PC-3 (cell line): ENCODE data around the gene STARD7. TPM values are rescaled to one million over a fixed set of nuclear protein-coding genes. Genes with fewer than 3 reads are reported as not detected.

ENCODE experiments used
- ATAC-seq: fragments of 200-7000 bp; cut with Tn5 transposase; 2 replicates; pipeline ENCODE4 v1.9.1; 2020; ENCODE audit warnings: mild to moderate bottlenecking, moderate library complexity
- BruUV-seq: library from RNA; stranded (reverse); fragments of 400-500 nt; replicated peaks from 2 replicates; lab custom pipeline; 2021; lab: Mats Ljungman, UMichigan
- CTCF ChIA-PET: fragments of 300-600 bp; sonication (Branson Sonifier 250); formaldehyde crosslinking; loops from one replicate; lab custom pipeline; 2022; ENCODE audit warnings: antibody characterized with exemption; lab: Charles Lee
- POLR2A ChIA-PET: fragments of 300-600 bp; sonication (Branson Sonifier 250); formaldehyde crosslinking; loops from one replicate; lab custom pipeline; 2022; ENCODE audit warnings: antibody characterized with exemption; ENCODE audit not compliant: unreplicated experiment; lab: Charles Lee
- DNase-seq: peaks from one replicate; pipeline ENCODE4 v3.0.0-alpha.2; 2015
- H2AFZ ChIP-seq: fragments of 300-600 bp; sonication (generic); 2 replicates; pipeline ENCODE4 v1.6.0; 2016; ENCODE audit warnings: antibody characterized with exemption, low read length
- H3F3A ChIP-seq: fragments of 300-600 bp; sonication (generic); one replicate; pipeline ENCODE4 v1.6.0; 2017; ENCODE audit warnings: antibody characterized with exemption, low read length, control low read depth, mild to moderate bottlenecking; ENCODE audit not compliant: unreplicated experiment
- H3K27ac ChIP-seq: fragments of 300-600 bp; sonication (generic); 2 replicates; pipeline ENCODE4 v1.5.1; 2016; ENCODE audit warnings: mild to moderate bottlenecking, low read length
- H3K27me3 ChIP-seq: fragments of 300-600 bp; sonication (generic); 2 replicates; pipeline ENCODE4 v1.6.1; 2016; ENCODE audit warnings: low read length, mixed read lengths
- H3K36me3 ChIP-seq: fragments of 300-600 bp; sonication (generic); 2 replicates; pipeline ENCODE4 v1.6.1; 2016; ENCODE audit warnings: low read depth, mixed run types, low read length, mixed read lengths
- H3K4me1 ChIP-seq: fragments of 300-600 bp; sonication (generic); 2 replicates; pipeline ENCODE4 v1.5.1; 2016; ENCODE audit warnings: low read length; ENCODE audit not compliant: insufficient read depth
- H3K4me2 ChIP-seq: fragments of 300-600 bp; sonication (generic); 2 replicates; pipeline ENCODE4 v1.6.0; 2016; ENCODE audit warnings: low read length
- H3K4me3 ChIP-seq: fragments of 300-600 bp; sonication (generic); 2 replicates; pipeline ENCODE4 v1.5.1; 2016; ENCODE audit warnings: mild to moderate bottlenecking, low read length, mixed read lengths
- H3K79me2 ChIP-seq: fragments of 300-600 bp; sonication (generic); 2 replicates; pipeline ENCODE4 v1.6.1; 2017; ENCODE audit warnings: low read length, mixed read lengths
- H3K9ac ChIP-seq: fragments of 300-600 bp; sonication (generic); 2 replicates; pipeline ENCODE4 v1.6.0; 2016; ENCODE audit warnings: mild to moderate bottlenecking, low read length
- H3K9me2 ChIP-seq: fragments of 300-600 bp; sonication (generic); replicated peaks from 2 replicates; pipeline ENCODE4 v1.6.1; 2016; ENCODE audit warnings: mixed run types, low read length, mixed read lengths
- H3K9me3 ChIP-seq: fragments of 300-600 bp; sonication (generic); 2 replicates; pipeline ENCODE4 v1.6.1; 2016; ENCODE audit warnings: low read length, mixed read lengths
- H4K20me1 ChIP-seq: fragments of 300-600 bp; sonication (generic); 2 replicates; pipeline ENCODE4 v1.6.1; 2016; ENCODE audit warnings: low read length, mixed read lengths
- EZH2 ChIP-seq: fragments of 300-600 bp; sonication (generic); IDR thresholded peaks from one replicate; pipeline ENCODE4 v1.6.1; 2017; ENCODE audit warnings: antibody characterized with exemption, mild to moderate bottlenecking, low read length; ENCODE audit not compliant: unreplicated experiment
- EZH2phosphoT487 ChIP-seq: fragments of 300-600 bp; sonication (generic); IDR thresholded peaks from 2 replicates; pipeline ENCODE4 v1.6.1; 2018; ENCODE audit warnings: mild to moderate bottlenecking, antibody characterized with exemption, low read length, borderline replicate concordance
- intact Hi-C: fragments of 100-400 bp; cut with micrococcal nuclease; formaldehyde crosslinking; loops from 2 replicates; pipeline ENCODE4 v1.9.0; 2023
- total RNA-seq: library from RNA; depleted of rRNA; stranded (reverse); fragments of >200 nt; gene quantifications from 2 replicates; pipeline ENCODE4 v1.2.3, GENCODE V29; 2014
- TF ChIP-seq, protein P1 (sequence below): fragments of 300-600 bp; sonication (generic); conservative IDR thresholded peaks from 2 replicates; pipeline ENCODE4 v1.5.1; 2017; ENCODE audit warnings: antibody characterized with exemption, low read depth, mild to moderate bottlenecking, low read length

The STARD7 gene
- total RNA-seq, 1 experiment from 2014 or later, result 169 TPM

DNA sequence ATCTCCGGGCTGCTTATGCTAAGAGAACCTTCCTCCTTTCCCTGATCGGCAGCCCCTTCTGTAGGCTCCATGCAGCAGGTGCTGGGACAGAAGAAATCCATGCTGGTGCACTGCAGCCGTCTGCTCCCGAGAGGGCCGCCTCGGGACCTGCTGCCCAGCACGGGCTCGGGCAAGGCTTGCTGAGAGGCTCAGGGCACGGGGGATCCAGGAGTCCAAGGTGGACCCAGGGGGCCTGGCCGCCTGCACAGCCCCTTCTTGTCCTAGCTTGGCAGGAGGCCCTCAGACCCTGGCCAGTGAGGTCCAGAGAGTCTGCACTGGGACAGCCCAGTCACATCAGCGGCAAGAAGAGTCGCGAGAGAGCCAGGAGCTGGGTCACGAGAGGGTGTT lies 50.1 kb downstream of the STARD7 start:
- no peaks in the 10 kb centered on the region for H4K20me1 ChIP-seq
- ATAC-seq (no peak), DNase-seq (no peak)
- no TSS peak for BruUV-seq
- no peaks in the 10 kb centered on the region for H3K79me2 ChIP-seq
- TF ChIP-seq, protein P1, sequence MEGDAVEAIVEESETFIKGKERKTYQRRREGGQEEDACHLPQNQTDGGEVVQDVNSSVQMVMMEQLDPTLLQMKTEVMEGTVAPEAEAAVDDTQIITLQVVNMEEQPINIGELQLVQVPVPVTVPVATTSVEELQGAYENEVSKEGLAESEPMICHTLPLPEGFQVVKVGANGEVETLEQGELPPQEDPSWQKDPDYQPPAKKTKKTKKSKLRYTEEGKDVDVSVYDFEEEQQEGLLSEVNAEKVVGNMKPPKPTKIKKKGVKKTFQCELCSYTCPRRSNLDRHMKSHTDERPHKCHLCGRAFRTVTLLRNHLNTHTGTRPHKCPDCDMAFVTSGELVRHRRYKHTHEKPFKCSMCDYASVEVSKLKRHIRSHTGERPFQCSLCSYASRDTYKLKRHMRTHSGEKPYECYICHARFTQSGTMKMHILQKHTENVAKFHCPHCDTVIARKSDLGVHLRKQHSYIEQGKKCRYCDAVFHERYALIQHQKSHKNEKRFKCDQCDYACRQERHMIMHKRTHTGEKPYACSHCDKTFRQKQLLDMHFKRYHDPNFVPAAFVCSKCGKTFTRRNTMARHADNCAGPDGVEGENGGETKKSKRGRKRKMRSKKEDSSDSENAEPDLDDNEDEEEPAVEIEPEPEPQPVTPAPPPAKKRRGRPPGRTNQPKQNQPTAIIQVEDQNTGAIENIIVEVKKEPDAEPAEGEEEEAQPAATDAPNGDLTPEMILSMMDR, result no peak
- TF ChIP-seq EZH2phosphoT487 (no peak), EZH2 (no peak)
- CTCF ChIA-PET, result no interaction called here
- H3K27ac ChIP-seq, result no peak overlapping the region
- no peaks in the 10 kb centered on the region for H3K9me3 ChIP-seq
- H3K4me1 ChIP-seq, result no peaks in the 10 kb centered on the region
- POLR2A ChIA-PET, result no interaction called here
- no peaks in the 10 kb centered on the region for H3K9me2 ChIP-seq
- no peak overlapping the region for H3K4me3 ChIP-seq
- no peaks in the 10 kb centered on the region for H3K27me3 ChIP-seq
- H3K36me3 ChIP-seq, result no peaks in the 10 kb centered on the region
- intact Hi-C loops, result no loop called here
- no peak overlapping the region for H2AFZ ChIP-seq
- no peaks in the 10 kb centered on the region for H3F3A ChIP-seq
- H3K9ac ChIP-seq, result no peak overlapping the region
- no peak overlapping the region for H3K4me2 ChIP-seq

DNA sequence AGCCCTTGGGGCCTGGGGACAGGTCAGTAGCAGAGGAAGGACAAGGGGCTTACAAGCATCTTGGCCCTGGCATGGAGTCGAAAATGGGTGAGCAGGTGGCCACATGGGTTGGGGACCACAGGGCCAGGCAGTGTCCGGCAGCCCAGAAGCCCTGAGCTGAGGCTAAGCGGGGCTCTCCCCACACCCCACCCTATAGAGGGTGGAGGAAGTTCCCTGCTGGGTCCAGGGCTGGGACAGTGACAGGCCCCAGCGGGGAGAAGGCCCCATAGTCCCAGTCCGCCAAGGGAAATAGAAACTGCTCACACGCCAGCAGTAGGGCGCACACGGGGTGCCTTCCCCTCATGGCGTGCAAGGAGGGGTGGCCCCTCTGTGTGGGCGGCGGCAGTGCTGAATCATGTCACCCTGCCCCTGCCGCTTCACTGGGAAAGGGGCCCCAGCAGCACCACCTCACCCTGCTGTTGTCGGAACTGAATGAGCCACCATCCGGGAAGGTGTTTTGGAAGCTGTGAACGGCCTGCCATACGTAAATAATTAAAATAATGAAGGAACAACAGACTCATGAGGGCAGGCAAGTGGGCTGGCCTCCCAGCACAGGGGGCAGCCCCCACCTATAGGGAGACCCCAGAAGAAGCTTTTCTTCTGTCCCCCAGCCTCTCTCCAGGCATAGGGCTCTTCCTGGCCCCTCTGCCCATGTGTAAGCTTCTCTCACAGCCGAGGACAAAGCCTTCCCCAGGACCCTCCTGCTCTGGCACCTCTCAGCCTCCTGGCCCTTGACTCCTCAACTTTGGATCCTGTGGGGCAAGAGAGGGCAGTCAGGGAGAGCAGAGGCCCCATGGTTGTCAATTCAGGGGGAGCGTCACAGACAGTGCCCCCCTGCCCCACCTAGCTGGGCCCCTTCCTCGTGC lies 50.7 kb downstream of the STARD7 start:
- H3K4me2 ChIP-seq, result no peak overlapping the region
- DNase-seq (no peak), ATAC-seq (no peak)
- H3K79me2 ChIP-seq, result no peaks in the 10 kb centered on the region
- intact Hi-C loops, result no loop called here
- CTCF ChIA-PET, result no interaction called here
- H3K4me3 ChIP-seq, result no peak overlapping the region
- no peak overlapping the region for H3K9ac ChIP-seq
- no peak overlapping the region for H3K27ac ChIP-seq
- H4K20me1 ChIP-seq, result no peaks in the 10 kb centered on the region
- BruUV-seq, result no TSS peak
- no peaks in the 10 kb centered on the region for H3F3A ChIP-seq
- no peaks in the 10 kb centered on the region for H3K27me3 ChIP-seq
- H3K9me3 ChIP-seq, result no peaks in the 10 kb centered on the region
- H3K9me2 ChIP-seq, result no peaks in the 10 kb centered on the region
- no peaks in the 10 kb centered on the region for H3K4me1 ChIP-seq
- no peak overlapping the region for H2AFZ ChIP-seq
- TF ChIP-seq EZH2, result no peak
- TF ChIP-seq EZH2phosphoT487, result no peak
- TF ChIP-seq, protein P1, result no peak
- no peaks in the 10 kb centered on the region for H3K36me3 ChIP-seq
- POLR2A ChIA-PET, result no interaction called here
